Hematopoietic multipotent progenitor cell (in vitro differentiated cells): ENCODE measurements around the gene SMIM14. TPM values are rescaled to one million over a fixed set of nuclear protein-coding genes. Genes with fewer than 3 reads are reported as not detected.
"Not testable (repeated sequence)": the region's sequence is repeated elsewhere in the genome, so short reads cannot be mapped to it uniquely, and the experiment has no call there.

Source experiments
- DNase-seq, 3 donors: peaks; one replicate each; pipeline ENCODE4 v3.0.0-alpha.2; 2011 to 2015; ENCODE audit warnings: low read depth in 2 of 3, low spot score in 2 of 3
- total RNA-seq: library from RNA; depleted of rRNA; stranded (reverse); fragments of >200 nt; gene quantifications from one replicate; pipeline ENCODE4 v1.2.3, GENCODE V29; 2012

Gene SMIM14
- total RNA-seq, 1 donor: 4.6 TPM

DNA sequence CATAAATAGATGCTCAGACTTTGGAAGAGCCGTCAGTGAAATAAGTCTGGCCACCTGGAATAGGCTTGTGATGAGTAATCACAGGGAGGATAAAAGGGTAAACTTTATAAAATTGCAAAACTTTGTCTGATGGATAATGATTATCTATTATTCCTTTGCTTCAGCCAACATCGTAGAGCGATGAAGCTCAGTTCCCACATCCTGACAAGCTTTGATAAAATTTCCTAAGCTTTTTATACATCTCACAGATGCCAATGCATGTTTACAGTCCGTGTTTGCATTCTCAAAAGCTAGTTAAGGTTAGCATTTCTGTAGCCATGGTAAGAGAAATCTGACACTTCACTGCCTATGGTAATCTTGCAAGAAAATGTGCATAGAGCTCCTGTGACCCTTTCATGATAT lies 96.1 kb downstream of the SMIM14 start:
- DNase-seq: no peak

DNA sequence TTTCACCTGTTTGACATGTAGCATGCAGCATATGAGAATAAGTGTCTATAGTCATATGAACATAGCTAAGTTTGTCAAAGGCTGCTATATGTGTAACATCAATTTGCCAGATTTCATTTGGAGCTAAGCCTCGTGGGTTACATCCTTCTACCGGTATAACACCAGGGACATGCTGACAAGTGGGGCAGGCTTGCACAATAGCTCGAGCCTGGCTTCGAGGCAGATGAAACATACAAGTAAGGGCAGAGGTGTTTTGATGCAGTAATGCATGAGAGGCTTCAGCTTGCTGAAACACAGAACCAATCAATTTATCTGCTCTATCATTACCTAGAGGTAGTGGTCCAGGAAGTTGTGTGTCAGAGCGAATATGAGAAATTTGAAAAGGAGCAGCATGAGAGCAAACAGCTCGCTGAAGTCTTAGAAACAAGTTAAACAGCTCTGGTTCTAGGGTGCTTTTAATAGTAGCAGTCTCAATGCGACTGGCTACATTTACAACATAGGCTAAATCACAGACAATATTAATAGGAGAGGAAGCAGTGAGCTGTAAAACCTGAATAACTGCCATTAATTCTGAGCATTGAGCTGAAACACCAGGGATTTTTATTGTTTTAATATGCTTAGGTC lies 96.6 kb downstream of the SMIM14 start:
- no peak for DNase-seq

DNA sequence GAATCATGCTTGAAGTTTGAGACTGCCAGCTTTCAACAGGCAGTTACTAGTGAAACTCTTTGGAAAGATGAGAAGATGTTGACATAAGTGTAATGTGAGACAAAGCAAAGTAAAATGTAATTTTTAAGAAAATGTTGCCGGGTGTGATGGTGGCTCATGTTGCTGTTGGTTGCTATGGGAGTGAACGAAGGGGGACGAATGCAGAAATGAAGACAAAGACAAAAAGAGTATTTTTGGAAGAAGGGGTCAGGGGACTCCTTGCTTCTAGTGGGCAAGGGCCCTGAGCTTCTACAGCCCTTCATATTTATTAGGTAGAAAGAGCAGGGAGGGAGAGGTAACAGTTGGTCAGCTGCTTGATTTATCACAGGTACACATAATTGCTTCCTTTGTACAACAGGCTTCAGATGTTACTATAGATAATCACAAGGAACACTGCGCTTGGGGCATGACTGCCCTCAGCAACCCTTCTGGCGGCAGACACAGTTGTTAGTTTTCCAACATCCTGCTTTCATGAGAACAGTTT lies 99.5 kb downstream of the SMIM14 start:
- no peak for DNase-seq

DNA sequence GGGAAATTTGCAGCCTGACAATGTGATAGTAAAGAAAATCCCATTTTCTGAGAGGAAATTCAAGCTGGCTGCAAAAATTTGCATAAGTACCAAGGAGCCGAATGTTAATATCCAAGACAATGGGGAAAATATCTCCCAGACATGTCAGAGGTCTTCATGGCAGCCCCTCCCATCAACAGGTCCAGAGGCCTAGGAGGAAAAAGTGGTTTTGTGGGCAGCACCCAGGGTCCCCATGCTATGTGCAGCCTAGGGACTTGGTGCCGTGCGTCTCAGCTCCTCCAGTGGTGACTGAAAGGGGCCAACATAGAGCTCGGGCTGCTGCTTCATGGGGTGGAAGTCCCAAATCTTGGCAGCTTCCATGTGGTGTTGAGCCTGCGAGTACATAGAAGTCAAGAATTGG lies 105.1 kb downstream of the SMIM14 start:
- DNase-seq: no peak

DNA sequence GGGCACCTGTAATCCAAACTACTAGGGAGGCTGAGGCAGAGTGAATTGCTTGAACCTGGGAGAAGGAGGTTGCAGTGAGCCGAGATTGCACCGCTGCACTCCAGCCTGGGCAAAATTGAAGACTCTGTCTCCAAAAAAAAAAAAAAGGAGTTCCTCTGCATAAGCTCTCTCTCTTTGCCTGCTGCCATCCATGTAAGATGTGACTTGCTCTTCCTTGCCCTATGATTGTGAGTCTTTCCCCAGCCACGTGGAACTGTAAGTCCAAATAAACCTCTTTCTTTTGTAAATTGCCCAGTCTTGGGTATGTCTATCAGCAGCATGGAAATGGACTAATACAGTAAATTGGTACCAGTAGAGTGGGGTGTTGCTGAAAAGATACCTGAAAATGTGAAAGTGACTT lies 106.4 kb downstream of the SMIM14 start:
- not testable (repeated sequence) for DNase-seq

DNA sequence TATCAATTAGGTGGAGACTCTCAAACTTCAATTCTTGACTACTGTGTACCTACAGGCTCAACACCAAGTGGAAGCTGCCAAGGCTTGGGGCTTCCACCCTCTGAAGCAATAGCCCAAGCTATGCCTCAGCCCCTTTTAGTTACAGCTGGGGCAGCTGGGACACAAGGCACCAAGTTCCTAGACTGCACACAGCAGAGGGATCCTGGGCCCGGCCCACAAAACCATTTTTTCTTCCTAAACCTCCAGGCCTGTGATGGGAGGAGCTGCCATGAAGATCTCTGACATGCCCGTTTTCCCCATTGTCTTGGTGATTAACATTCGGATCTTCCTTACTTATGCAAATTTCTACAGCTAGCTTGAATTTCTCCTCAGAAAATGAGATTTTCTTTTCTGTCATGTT lies 108.0 kb downstream of the SMIM14 start:
- no peak for DNase-seq

DNA sequence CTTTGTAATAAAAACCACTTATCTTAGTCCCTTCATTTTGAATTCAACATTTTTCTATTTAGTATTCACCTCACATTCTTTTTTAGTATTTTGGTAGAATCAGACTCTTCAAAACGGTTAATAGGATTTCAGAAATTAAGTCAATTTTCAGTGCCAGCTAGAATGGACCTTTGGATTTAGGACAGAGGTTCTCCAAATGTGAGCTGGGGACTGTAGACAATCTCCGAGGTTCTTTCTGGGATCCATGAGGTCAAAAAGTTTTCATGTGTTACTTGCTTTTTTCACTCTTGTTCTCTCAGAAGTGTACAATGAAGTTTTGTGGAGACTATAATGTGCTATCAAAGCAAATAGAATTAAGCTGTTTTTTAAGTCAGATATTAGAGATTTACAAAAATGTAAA lies 109.1 kb downstream of the SMIM14 start:
- no peak for DNase-seq

DNA sequence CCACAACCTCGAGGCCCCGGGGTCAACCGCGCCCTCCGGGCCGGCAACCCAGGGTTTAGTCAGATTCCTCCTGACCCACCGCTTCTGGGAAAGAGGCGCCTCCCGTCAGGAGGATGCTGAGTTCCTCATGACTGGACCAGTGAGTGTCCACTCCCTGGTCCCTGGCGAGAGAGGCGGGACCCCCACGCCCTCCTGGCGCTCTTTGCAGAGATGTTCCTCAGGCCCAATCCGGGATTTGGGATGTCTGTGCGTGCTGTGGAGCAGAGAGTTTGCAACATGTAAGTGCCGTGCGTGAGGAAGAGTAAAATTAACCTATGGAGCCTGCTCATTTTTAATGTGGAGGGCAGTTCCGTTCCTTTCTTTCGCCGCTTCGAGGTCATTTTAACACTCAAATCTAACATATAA lies 110.6 kb downstream of the SMIM14 start:
- peak in 1 of 3 donors; percentile 12 for DNase-seq

DNA sequence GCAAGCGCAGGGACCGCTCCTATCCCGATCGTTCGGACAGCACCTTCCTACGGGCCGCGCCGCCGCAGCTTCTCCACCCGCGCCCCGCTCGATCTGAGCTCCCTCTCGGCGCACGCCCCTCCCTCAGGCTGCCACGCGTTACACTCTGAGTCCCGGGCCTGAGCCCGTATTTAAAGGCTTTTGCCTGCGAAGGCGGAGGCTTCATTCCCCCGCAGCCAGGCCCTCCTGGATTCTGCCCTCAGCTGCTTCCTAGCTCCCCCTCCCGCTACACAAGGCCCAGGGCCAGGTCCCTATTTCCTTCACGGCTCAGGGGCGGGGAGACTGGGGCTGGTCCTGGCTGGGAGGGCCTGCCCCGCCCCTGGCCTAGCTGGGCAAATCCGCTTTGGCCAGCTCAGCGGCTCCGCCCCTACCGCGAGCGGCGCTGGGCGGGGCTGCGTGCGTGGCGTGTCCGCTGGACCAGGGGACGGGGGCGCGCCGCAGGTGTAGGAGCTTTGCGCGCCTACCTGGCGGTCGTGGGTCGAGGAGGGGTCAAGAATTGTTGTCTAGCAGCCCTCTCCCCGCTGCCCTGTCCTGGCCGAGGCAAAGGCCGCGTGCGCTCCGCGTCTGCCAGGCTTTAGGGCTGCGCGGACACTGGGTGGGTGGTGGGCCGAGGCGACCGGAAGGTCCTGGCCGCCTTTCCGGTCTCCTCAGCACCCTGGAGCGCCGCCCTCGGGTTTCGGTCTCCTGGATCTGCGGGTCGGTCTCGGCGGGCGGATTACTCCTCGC lies 111.2 kb downstream of the SMIM14 start, which contains the start of gene UGDH:
Gene UGDH (minus strand): TSS at position 144 of the 765 bp plus-strand sequence. CDS start 5,927 bp downstream, outside the sequence.
- DNase-seq: peak; percentile 73 to 93 (median 92)

DNA sequence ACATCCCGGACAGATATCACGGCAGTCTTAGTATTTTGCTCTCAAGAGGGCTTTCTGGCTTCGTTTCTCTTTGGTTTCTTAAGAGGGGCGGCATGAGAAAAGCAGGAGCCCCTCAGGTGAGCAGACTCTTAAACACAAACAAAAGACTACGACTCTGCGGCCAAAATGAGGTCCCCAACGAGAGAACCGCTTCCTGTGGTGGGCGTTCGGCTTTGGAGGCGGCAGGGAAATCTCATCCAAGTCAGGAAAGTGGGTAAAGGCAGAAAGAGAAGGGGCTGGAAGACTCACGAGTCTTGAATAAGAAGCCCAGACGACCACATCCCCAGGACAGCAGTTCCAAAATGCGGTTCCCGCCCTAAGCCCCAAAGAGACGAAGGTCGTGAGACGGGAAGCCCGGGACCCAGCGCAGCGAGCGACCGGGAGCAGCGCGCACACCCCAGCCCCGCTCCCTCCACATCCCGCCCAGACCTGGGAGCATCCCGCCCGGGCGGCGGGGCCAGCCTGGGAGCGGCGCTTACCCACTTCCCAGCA lies 111.8 kb downstream of the SMIM14 start:
- peak in 1 of 3 donors; percentile 21 for DNase-seq

DNA sequence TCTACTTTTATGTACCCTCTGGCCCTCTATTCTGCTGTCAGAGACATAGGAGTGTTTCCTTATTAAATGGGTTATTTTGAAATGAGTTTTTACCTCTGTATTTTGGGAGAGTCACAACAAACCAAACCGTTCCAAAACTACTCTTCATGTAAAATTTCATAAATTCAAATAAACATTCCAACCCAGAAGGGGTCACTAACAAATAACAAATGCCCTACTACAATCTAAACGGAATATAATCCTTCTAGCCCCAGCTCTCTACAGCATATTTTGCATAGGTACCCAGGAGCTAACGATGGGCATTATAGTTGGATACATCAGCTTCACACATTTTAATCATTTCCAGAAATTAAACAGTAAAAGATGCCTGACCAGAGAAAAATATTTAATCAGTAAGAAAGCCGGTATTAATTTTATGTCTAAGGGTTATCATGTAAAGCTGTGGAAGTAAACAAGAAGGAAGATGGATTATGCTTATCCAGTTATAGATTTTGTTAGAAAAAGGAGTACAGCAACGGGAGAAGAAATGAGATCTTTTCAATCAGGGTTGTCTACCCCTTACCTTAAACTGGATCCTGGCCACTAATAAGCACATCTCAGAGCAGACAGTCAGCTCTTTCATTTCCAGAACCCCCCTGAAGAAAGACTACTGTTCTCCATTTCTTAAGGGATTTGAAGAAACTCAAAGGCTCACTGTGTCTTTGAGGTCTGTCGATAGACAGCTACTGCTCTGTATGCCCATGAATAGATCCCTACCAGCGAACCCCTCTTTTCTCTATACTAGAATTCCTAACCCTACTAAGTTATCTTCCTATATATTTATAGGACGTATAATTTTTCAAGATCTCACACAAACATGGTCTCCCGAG lies 112.6 kb downstream of the SMIM14 start:
- no peak for DNase-seq

DNA sequence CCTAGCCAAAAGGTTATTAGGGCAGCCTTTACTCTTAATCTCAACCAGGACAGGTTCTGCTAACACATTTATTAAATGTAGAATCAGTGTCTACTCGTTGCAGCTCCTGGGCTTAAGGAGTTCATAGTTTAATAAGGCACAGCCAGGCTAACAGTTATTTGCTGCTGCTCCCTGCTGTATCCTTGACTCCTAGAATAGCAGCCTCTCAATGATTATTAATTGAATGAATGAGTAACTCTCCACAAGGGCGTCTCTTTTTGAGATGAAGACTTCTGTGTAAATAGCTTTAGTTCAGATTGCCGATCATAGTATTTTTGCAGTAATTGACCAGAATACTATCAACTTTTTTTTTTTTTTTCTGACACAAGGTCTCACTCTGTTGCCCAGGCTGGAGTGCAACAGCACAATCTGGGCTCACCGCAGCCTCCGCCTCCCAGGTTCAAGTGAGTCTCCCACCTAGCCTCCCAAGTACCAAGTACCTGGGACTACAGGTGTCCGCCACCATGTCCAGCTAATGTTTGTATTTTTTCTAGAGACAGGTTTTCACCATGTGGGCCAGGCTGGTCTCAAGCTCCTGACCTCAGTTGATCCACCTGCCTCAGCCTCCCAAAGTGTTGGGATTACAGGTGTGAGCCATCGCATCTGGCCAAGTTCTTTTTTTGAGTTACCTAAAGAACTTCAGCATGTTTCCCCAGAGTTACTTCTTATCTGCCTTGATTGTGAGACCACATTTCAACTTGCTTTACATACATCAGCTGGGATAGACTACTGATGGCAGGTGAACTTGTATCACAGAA lies 114.3 kb downstream of the SMIM14 start:
- no peak for DNase-seq

DNA sequence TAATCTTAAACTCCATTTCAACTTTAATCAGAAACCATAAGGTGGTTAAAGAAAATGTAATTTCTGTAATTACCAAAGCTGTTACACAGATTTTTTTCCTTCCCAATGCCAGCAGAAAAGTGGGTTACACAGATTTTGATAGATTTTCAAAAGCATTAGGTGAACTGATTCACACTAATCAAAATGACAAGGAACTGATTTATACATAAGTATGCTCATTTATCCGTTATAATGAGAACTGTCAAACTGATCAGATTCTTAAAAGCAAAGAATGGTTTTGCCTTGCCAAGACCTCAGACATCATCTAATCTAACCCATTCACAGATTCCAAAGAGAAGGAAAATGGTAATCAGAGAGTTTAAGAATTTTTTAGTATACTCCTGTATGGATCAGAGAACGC lies 116.6 kb downstream of the SMIM14 start:
- DNase-seq: no peak

DNA sequence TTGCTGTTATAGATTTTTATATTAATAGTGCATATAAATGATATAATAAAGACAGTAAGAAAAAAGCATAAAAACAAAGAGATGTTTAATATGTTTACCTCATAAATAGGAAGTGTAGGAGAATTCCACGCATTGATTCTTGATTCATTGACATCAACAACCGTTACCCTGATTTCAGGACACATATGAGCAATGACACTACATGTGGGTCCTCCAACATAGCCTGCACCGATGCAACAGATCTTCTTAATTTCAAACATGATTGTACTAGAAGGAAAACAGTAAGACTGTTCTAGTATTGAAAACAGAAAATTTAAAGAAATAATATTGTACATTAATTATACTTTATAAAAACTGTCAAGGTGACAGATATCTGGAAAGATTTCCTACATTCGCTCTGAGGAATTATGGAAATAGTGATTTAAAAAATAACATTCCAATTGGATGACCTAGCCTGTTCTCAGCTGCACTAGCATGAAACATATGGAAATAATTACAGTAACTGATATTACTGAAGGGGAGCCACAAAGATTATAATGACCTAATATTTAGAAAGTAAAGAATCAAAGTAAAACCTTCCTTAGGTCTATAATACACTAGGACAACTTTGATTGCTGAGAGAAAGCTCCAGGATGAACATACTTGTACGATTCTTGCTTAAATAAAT lies 117.3 kb downstream of the SMIM14 start:
- DNase-seq: no peak

DNA sequence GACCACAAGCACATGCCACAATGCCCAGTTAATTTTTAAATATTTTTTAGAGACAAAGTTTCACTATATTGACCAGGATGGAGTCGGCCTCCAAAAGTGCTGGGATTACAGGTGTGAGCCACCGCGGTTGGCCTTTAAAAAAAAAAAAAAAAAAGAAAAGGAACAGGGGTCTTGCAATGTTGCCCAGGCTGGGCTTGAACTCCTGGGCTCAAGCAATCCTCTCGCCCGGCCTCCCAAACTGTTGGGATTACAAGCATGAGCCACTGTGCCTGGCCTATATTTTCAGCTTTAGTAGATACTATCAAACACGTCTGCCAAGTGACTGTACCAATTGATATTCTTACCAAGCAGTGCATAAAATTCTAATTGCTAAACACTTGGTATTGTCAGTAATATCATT lies 120.2 kb downstream of the SMIM14 start:
- DNase-seq: no peak

DNA sequence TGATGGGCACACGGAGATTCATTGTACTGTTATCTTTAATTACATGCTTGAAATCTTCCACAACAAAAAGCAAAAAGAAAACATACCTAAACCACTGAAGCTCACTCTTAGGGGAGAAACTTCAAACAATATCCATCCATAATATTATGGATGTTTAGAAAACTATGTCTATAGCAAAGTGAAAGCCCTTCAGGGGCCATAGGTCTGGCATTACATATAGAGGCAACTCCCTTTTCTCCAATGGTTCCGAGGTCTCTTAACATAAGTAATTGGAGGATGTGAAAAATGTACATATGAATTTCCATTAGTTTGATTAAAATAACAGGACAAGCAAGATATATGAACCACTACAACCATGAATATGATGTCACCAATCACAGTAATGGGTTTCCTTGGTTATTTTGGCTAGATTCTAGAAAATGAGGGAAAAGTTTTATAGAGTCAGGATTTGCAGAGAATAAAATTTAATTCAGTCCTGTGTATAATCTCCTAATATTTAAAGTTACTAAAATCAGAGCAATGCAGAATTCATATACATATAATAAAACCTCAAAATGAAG lies 122.2 kb downstream of the SMIM14 start:
- DNase-seq: no peak

DNA sequence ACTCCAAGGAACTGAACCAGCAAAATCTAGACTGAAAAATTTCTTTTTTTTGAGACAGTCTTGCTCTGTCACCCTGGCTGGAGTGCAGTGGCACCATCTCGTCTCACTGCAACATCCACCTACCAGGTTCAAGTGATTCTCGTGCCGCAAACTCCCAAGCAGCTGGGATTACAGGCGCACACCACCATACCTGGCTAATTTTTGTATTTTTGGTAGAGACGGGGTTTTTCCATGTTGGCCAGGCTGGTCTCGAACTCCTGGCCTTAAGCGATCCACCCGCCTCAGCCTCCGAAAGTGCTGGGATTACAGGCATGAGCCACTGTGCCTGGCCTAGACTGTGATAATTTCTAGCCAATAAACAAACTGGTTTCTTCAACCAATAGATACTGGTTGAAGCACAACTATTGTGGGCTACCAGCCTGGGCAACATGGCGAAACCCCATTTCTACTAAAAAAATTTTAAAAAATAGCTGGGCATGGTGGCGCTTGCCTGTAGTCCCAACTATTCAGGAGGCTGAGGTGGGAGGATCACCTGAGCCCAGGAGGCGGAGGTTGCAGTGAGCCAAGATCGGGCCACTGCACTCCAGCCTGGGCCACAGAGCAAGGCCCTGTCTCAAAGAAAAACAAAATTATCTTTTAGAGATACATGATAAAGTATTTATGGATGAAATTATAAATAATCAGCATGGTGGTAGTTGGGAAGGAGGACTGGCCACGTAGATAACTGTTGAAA lies 122.8 kb downstream of the SMIM14 start:
- not testable (repeated sequence) for DNase-seq

DNA sequence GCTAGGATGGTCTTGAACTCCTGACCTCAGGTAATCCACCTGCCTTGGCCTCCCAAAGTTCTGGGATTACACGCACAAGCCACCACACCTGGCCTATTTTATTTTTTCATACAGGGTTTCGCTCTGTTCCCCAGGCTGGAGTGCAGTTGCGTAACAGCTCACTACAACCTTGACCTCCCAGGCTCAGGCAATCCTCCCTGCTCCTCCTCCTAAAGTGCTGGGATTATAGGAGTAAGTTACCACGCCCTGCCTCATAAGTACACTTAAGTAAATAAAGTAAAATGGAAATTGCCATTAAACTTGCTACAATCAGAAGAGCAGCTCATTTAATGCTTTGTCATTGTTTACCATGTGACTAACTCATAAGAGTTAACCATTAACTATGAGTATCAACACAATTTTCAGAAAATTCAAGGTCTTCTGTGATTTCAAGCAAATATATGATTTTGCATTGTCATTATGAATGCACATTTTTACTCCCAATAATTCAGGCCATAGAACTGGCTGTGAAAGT lies 123.7 kb downstream of the SMIM14 start:
- no peak for DNase-seq
